Measurements from ENCODE around the gene GNPNAT1.

The GNPNAT1 gene

GRCh38 chr14:52829527-52830185 is 38.2 kb upstream of the GNPNAT1 start:
- H3K9me3 ChIP-seq (ENCODE audit: low read depth, low read length), result no peaks in the 10 kb centered on the region; the same call in 1 of the 2 replicates
- no peak for DNase-seq (ENCODE audit: low read depth, low spot score)
- no peak overlapping the region for H3K9ac ChIP-seq (ENCODE audit: insufficient read length)
- H3K36me3 ChIP-seq (ENCODE audit: insufficient read depth, low read length), result no peaks in the 10 kb centered on the region
- TF ChIP-seq FOXP2 (optimal IDR thresholded peaks at IDR 0.05; ENCODE audit: control extremely low read depth, extremely low read length, insufficient read depth), result no peak
- TF ChIP-seq EZH2 (IDR thresholded peaks at IDR 0.05), result no peak
- TF ChIP-seq POLR2AphosphoS5 (IDR thresholded peaks at IDR 0.05; ENCODE audit: borderline replicate concordance, low read depth, low read length), result no peak
- no peak overlapping the region for H3K27ac ChIP-seq
- no peak overlapping the region for H3K4me3 ChIP-seq

GRCh38 chr14:52827426-52827825 is 36.0 kb upstream of the GNPNAT1 start:
- TF ChIP-seq EZH2 (IDR thresholded peaks at IDR 0.05), result no peak
- no peak for TF ChIP-seq FOXP2 (optimal IDR thresholded peaks at IDR 0.05; ENCODE audit: control extremely low read depth, extremely low read length, insufficient read depth)
- no peak for TF ChIP-seq POLR2AphosphoS5 (IDR thresholded peaks at IDR 0.05; ENCODE audit: borderline replicate concordance, low read depth, low read length)
- no peak overlapping the region for H3K9ac ChIP-seq (ENCODE audit: insufficient read length)
- no peak overlapping the region for H3K4me3 ChIP-seq
- H3K9me3 ChIP-seq (ENCODE audit: low read depth, low read length), result no peaks in the 10 kb centered on the region
- no peaks in the 10 kb centered on the region for H3K36me3 ChIP-seq (ENCODE audit: insufficient read depth, low read length)
- no peak overlapping the region for H3K27ac ChIP-seq
- no peak for DNase-seq (ENCODE audit: low read depth, low spot score)

- H3K4me3 ChIP-seq, result no peak overlapping the region
- TF ChIP-seq POLR2AphosphoS5 (IDR thresholded peaks at IDR 0.05; ENCODE audit: borderline replicate concordance, low read depth, low read length) (no peak), FOXP2 (optimal IDR thresholded peaks at IDR 0.05; ENCODE audit: control extremely low read depth, extremely low read length, insufficient read depth) (no peak), EZH2 (IDR thresholded peaks at IDR 0.05) (no peak)
- no peak overlapping the region for H3K9ac ChIP-seq (ENCODE audit: insufficient read length)
- H3K9me3 ChIP-seq (ENCODE audit: low read depth, low read length), result no peaks in the 10 kb centered on the region
- no peaks in the 10 kb centered on the region for H3K36me3 ChIP-seq (ENCODE audit: insufficient read depth, low read length)
- DNase-seq (ENCODE audit: low read depth, low spot score), result no peak
- no peak overlapping the region for H3K27ac ChIP-seq
Observed at GRCh38 chr14:52825085-52825484, 33.7 kb upstream of the GNPNAT1 start.

- no peaks in the 10 kb centered on the region for H3K36me3 ChIP-seq (ENCODE audit: insufficient read depth, low read length)
- no peaks in the 10 kb centered on the region for H3K9me3 ChIP-seq (ENCODE audit: low read depth, low read length)
- no peak for DNase-seq (ENCODE audit: low read depth, low spot score)
- TF ChIP-seq POLR2AphosphoS5 (IDR thresholded peaks at IDR 0.05; ENCODE audit: borderline replicate concordance, low read depth, low read length), result no peak
- no peak overlapping the region for H3K9ac ChIP-seq (ENCODE audit: insufficient read length)
- no peak overlapping the region for H3K4me3 ChIP-seq
- H3K27ac ChIP-seq, result no peak overlapping the region
Observed at GRCh38 chr14:52824462-52824861, 33.1 kb upstream of the GNPNAT1 start.

DNA sequence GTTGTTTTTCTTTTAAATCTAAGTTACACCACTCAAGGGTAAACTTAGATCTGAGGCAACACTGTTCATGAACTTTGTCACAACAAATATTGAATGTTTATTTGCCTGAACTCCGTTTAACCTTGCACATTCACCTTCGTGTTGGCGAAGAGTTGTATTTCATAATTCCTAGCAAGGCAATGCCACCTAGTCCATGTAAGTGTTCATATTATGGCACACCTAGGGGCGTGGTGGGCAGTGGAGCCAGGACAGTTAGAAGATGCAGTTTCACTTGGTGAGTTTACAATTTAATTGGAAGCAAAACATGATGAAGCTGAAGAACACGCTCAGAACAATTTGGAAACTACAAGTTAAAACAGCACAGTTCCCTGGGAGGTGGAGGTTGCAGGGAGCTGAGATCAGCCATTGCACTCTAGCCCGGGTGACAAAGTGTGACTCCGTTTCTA is 30.4 kb upstream of the GNPNAT1 start:
- no peak overlapping the region for H3K4me3 ChIP-seq
- DNase-seq (ENCODE audit: low read depth, low spot score), result no peak
- no peaks in the 10 kb centered on the region for H3K9me3 ChIP-seq (ENCODE audit: low read depth, low read length)
- no peak overlapping the region for H3K9ac ChIP-seq (ENCODE audit: insufficient read length)
- no peak for TF ChIP-seq POLR2AphosphoS5 (IDR thresholded peaks at IDR 0.05; ENCODE audit: borderline replicate concordance, low read depth, low read length)
- no peak for TF ChIP-seq FOXP2 (optimal IDR thresholded peaks at IDR 0.05; ENCODE audit: control extremely low read depth, extremely low read length, insufficient read depth)
- TF ChIP-seq EZH2 (IDR thresholded peaks at IDR 0.05), result no peak
- no peaks in the 10 kb centered on the region for H3K36me3 ChIP-seq (ENCODE audit: insufficient read depth, low read length)
- H3K27ac ChIP-seq, result no peak overlapping the region

- Histone ChIP-seq H3K4me3 (no peak overlapping the region), H3K36me3 (ENCODE audit: insufficient read depth, low read length) (no peaks in the 10 kb centered on the region), H3K9me3 (ENCODE audit: low read depth, low read length) (no peaks in the 10 kb centered on the region), H3K9ac (ENCODE audit: insufficient read length) (no peak overlapping the region), H3K27ac (no peak overlapping the region)
- DNase-seq (ENCODE audit: low read depth, low spot score), result no peak
- TF ChIP-seq EZH2 (IDR thresholded peaks at IDR 0.05) (no peak), FOXP2 (optimal IDR thresholded peaks at IDR 0.05; ENCODE audit: control extremely low read depth, extremely low read length, insufficient read depth) (no peak), POLR2AphosphoS5 (IDR thresholded peaks at IDR 0.05; ENCODE audit: borderline replicate concordance, low read depth, low read length) (no peak)
Observed at GRCh38 chr14:52808101-52808500, 16.7 kb upstream of the GNPNAT1 start.

- no peak overlapping the region for H3K4me3 ChIP-seq
- no peak overlapping the region for H3K27ac ChIP-seq
- no peak for DNase-seq (ENCODE audit: low read depth, low spot score)
- H3K9me3 ChIP-seq (ENCODE audit: low read depth, low read length), result no peaks in the 10 kb centered on the region
- TF ChIP-seq POLR2AphosphoS5 (IDR thresholded peaks at IDR 0.05; ENCODE audit: borderline replicate concordance, low read depth, low read length), result no peak
- no peak for TF ChIP-seq EZH2 (IDR thresholded peaks at IDR 0.05)
- TF ChIP-seq FOXP2 (optimal IDR thresholded peaks at IDR 0.05; ENCODE audit: control extremely low read depth, extremely low read length, insufficient read depth), result no peak
- H3K9ac ChIP-seq (ENCODE audit: insufficient read length), result no peak overlapping the region
- H3K36me3 ChIP-seq (ENCODE audit: insufficient read depth, low read length), result no peaks in the 10 kb centered on the region
Observed at GRCh38 chr14:52806115-52806514, 14.7 kb upstream of the GNPNAT1 start.

DNA sequence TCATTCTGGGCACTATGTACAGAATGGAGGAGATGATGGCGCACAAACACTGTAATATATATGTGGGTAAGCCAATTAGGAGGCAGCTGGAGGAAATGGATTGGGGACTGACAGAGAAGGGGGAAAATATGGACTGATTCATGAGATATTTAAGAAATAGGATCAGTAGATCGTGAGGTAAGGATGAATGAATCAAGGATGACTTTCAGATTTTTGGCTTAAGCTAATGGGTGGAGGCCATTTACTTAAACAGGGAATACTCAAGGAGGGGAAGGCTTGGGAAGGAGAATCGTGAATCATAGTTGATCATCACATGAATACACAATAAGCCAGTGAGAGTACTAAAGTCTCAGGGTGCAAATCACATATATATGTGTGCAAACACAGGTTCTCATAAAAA is 11.2 kb upstream of the GNPNAT1 start:
- Histone ChIP-seq H3K9ac (ENCODE audit: insufficient read length) (no peak overlapping the region), H3K4me3 (no peak overlapping the region), H3K36me3 (ENCODE audit: insufficient read depth, low read length) (no peaks in the 10 kb centered on the region), H3K27ac (no peak overlapping the region), H3K9me3 (ENCODE audit: low read depth, low read length) (no peaks in the 10 kb centered on the region)
- TF ChIP-seq POLR2AphosphoS5 (IDR thresholded peaks at IDR 0.05; ENCODE audit: borderline replicate concordance, low read depth, low read length) (no peak), EZH2 (IDR thresholded peaks at IDR 0.05) (no peak), FOXP2 (optimal IDR thresholded peaks at IDR 0.05; ENCODE audit: control extremely low read depth, extremely low read length, insufficient read depth) (no peak)
- DNase-seq (ENCODE audit: low read depth, low spot score), result no peak

Data from SK-N-MC (cell line).